HFFc6 (cell line): ENCODE measurements around the gene SIM1. TPM values are rescaled to one million over a fixed set of nuclear protein-coding genes. Genes with fewer than 3 reads are reported as not detected.

Experiments used
- DNase-seq: peaks from one replicate; pipeline ENCODE4 v3.0.0-alpha.2; 2018
- H3K27ac Mint-ChIP-seq: 2 replicates; pipeline ENCODE4 v1.8.0; 2020; ENCODE audit warnings: mild to moderate bottlenecking, mixed read lengths
- H3K27me3 Mint-ChIP-seq: 2 replicates; pipeline ENCODE4 v1.8.0; 2021; ENCODE audit warnings: mild to moderate bottlenecking, moderate library complexity, mixed read lengths; ENCODE audit not compliant: insufficient read depth
- H3K36me3 Mint-ChIP-seq: 2 replicates; pipeline ENCODE4 v1.8.0; 2021; ENCODE audit warnings: low read depth, mixed read lengths
- H3K4me1 Mint-ChIP-seq: 2 replicates; pipeline ENCODE4 v1.8.0; 2020; ENCODE audit warnings: low read depth, mixed read lengths
- H3K4me3 Mint-ChIP-seq: 2 replicates; pipeline ENCODE4 v1.8.0; 2020; ENCODE audit warnings: mild to moderate bottlenecking, moderate library complexity, mixed read lengths
- H3K9me3 Mint-ChIP-seq: 2 replicates; pipeline ENCODE4 v1.8.0; 2020; ENCODE audit warnings: mild to moderate bottlenecking, mixed read lengths
- total RNA-seq, 6 experiments: library from RNA; stranded (reverse); fragmentation: NEBNext Ultra II Directional; extraction: Animal tissue kit (Norgen Biotek cat#: 25700); gene quantifications; 2 replicates in 1 of 6; 3 replicates in 5 of 6; pipeline ENCODE4 v1.2.3, GENCODE V29; 2021
- TF ChIP-seq, protein P1 (sequence below): fragments of 200-600 bp; sonication (generic); IDR thresholded peaks from 2 replicates; pipeline ENCODE4 v1.5.0; 2021; ENCODE audit warnings: antibody characterized with exemption, mild to moderate bottlenecking

Gene SIM1
- total RNA-seq, 6 experiments from 2014 or later = 15.4 to 22.0 (median 18.2) TPM

DNA sequence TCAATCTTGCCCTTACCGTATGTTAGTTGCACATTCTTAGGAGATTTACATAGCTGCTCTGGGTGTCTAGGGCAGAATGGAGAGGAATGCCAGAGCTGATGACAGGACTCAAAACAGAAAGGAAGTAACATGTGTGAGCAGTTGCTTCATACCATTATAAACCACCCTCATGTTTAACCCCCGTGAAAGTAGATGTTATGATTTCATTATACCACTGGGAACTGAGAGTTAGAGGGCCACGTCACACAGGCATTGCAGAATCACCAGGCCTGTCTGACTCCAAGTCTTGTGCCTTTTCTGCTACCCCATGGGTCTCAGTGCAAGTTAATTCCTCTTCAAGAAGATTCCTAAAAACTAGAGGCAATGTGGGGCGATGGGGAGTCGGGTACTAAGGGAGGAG lies 23.5 kb upstream of the SIM1 start:
- H3K36me3 Mint-ChIP-seq = no peaks in the 10 kb centered on the region
- DNase-seq = no peak
- peaks cover 10% of the 10 kb centered on the region for H3K4me1 Mint-ChIP-seq
- no peak overlapping the region for H3K4me3 Mint-ChIP-seq
- TF ChIP-seq, protein P1, sequence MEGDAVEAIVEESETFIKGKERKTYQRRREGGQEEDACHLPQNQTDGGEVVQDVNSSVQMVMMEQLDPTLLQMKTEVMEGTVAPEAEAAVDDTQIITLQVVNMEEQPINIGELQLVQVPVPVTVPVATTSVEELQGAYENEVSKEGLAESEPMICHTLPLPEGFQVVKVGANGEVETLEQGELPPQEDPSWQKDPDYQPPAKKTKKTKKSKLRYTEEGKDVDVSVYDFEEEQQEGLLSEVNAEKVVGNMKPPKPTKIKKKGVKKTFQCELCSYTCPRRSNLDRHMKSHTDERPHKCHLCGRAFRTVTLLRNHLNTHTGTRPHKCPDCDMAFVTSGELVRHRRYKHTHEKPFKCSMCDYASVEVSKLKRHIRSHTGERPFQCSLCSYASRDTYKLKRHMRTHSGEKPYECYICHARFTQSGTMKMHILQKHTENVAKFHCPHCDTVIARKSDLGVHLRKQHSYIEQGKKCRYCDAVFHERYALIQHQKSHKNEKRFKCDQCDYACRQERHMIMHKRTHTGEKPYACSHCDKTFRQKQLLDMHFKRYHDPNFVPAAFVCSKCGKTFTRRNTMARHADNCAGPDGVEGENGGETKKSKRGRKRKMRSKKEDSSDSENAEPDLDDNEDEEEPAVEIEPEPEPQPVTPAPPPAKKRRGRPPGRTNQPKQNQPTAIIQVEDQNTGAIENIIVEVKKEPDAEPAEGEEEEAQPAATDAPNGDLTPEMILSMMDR = no peak
- H3K9me3 Mint-ChIP-seq = no peaks in the 10 kb centered on the region
- H3K27ac Mint-ChIP-seq = no peak overlapping the region
- peaks cover 2% of the 10 kb centered on the region; the same call in 1 of the 2 replicates for H3K27me3 Mint-ChIP-seq

DNA sequence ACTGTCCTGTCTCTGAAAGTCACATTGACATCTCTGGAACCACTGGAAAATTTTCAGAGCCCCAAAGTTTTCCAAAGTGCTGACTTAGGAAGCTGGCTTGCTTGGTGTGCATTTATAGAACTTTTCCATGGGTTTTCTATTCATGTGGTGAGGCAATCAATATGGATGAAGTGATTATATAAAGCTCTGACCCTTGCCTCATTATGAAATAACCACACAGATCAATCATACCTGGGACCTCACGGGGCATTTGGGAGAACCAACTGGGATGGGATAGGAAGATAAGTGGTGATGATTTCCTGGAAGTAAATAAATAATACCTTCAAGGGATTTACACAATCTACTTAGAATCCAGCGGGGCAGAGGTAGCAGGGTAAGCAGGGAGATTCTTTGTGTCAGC lies 22.9 kb upstream of the SIM1 start:
- TF ChIP-seq, protein P1 = no peak
- H3K27ac Mint-ChIP-seq = no peak overlapping the region
- no peaks in the 10 kb centered on the region for H3K9me3 Mint-ChIP-seq
- peaks cover 6% of the 10 kb centered on the region for H3K4me1 Mint-ChIP-seq
- no peaks in the 10 kb centered on the region for H3K36me3 Mint-ChIP-seq
- no peak for DNase-seq
- no peak overlapping the region for H3K4me3 Mint-ChIP-seq
- H3K27me3 Mint-ChIP-seq = peaks cover 2% of the 10 kb centered on the region; the same call in 1 of the 2 replicates

DNA sequence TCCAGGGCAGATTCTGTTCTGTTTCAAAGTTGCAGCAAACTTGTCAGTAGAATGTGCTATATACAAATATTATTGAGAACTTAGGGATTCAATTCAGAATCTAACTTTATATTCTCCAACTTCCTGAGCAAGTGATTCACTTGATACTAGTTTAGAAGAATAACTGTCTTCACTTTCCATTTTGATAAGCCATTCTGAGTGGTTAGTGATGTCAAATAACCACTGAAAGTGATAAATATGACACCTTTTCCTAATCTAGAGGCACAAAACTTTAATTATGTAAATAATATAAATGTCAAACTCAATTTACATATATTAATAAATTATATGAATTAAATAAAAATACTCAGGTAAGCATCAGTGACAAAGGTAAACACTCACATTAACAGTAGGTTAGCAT lies 20.5 kb upstream of the SIM1 start:
- TF ChIP-seq, protein P1 = no peak
- no peaks in the 10 kb centered on the region for H3K36me3 Mint-ChIP-seq
- no peak overlapping the region for H3K4me3 Mint-ChIP-seq
- no peak overlapping the region for H3K27ac Mint-ChIP-seq
- peaks cover 2% of the 10 kb centered on the region; the same call in 1 of the 2 replicates for H3K27me3 Mint-ChIP-seq
- DNase-seq = no peak
- peaks cover 12% of the 10 kb centered on the region for H3K4me1 Mint-ChIP-seq
- no peaks in the 10 kb centered on the region for H3K9me3 Mint-ChIP-seq

GRCh38 chr6:100484474-100484873 lies 19.8 kb upstream of the SIM1 start:
- H3K36me3 Mint-ChIP-seq = no peaks in the 10 kb centered on the region
- H3K4me3 Mint-ChIP-seq = no peak overlapping the region
- no peak for DNase-seq
- no peak overlapping the region for H3K27ac Mint-ChIP-seq
- peaks cover 2% of the 10 kb centered on the region; the same call in 1 of the 2 replicates for H3K27me3 Mint-ChIP-seq
- H3K4me1 Mint-ChIP-seq = peaks cover 13% of the 10 kb centered on the region
- TF ChIP-seq, protein P1 = no peak
- H3K9me3 Mint-ChIP-seq = no peaks in the 10 kb centered on the region

DNA sequence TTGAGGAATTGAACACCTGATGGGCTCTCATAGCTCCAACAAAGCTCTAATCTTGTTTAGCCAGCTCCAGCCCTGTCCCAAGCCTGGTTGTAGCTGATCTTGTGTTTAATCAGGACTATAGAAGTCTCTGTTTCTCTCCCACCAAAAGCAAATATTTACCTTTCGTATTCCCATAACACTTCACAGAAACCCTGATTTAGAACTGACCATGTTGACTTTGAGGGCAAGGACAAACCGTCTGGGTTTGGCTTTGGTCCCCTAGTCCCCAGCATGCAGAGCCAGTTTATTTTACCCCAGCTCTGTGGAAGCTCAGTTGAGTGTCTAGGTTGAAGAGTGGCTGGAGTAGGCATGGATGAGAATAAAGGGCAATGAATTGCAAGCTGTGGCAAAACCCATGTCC lies 18.0 kb upstream of the SIM1 start:
- TF ChIP-seq, protein P1 = no peak
- H3K27ac Mint-ChIP-seq = no peak overlapping the region

More for the DNA sequence above, 18.0 kb upstream of the SIM1 start:
- Mint-ChIP-seq H3K27me3 (peaks cover 2% of the 10 kb centered on the region; the same call in 1 of the 2 replicates), H3K36me3 (no peaks in the 10 kb centered on the region), H3K4me3 (no peak overlapping the region), H3K4me1 (peaks cover 18% of the 10 kb centered on the region), H3K9me3 (no peaks in the 10 kb centered on the region)
- no peak for DNase-seq
